HG03460 (cell line): ENCODE measurements around the gene LUZP1.
"Not testable (repeated sequence)": the region's sequence is repeated elsewhere in the genome, so short reads cannot be mapped to it uniquely, and the experiment has no call there.

ENCODE experiments used
- ATAC-seq: cut with Tn5 transposase; IDR thresholded peaks from one replicate; pipeline ENCODE4 v1.9.1; 2021; ENCODE audit not compliant: unreplicated experiment

Gene LUZP1

GRCh38 chr1:23168445-23169194, at the start of gene LUZP1:
LUZP1 (minus strand) TSS chr1:23168856.
- ATAC-seq = peak; percentile 64

GRCh38 chr1:23217421-23218115, 48.9 kb upstream of the LUZP1 start, which contains the start of gene HTR1D:
HTR1D (minus strand) TSS chr1:23217502; CDS start chr1:23194219, 23,283 bp downstream.
- no peak for ATAC-seq

GRCh38 chr1:23216771-23217420, 48.2 kb upstream of the LUZP1 start:
- ATAC-seq = no peak

- ATAC-seq = no peak
Observed at GRCh38 chr1:23215751-23216449, 47.2 kb upstream of the LUZP1 start.

GRCh38 chr1:23215291-23215690, 46.6 kb upstream of the LUZP1 start:
- ATAC-seq = no peak

GRCh38 chr1:23214640-23215039, 46.0 kb upstream of the LUZP1 start:
- no peak for ATAC-seq

GRCh38 chr1:23211955-23212354, 43.3 kb upstream of the LUZP1 start:
- ATAC-seq = no peak

GRCh38 chr1:23210963-23211362, 42.3 kb upstream of the LUZP1 start:
- no peak for ATAC-seq

GRCh38 chr1:23210351-23210785, 41.7 kb upstream of the LUZP1 start:
- no peak for ATAC-seq

- ATAC-seq = no peak
Observed at GRCh38 chr1:23209770-23210169, 41.1 kb upstream of the LUZP1 start.

- no peak for ATAC-seq
Observed at GRCh38 chr1:23208527-23208926, 39.9 kb upstream of the LUZP1 start.

GRCh38 chr1:23207733-23208132, 39.1 kb upstream of the LUZP1 start:
- not testable (repeated sequence) for ATAC-seq

GRCh38 chr1:23202263-23202749, 33.6 kb upstream of the LUZP1 start:
- ATAC-seq = no peak

- no peak for ATAC-seq
Observed at GRCh38 chr1:23200883-23201282, 32.2 kb upstream of the LUZP1 start.

GRCh38 chr1:23198373-23198772, 29.7 kb upstream of the LUZP1 start:
- ATAC-seq = no peak

GRCh38 chr1:23196627-23197328, 28.1 kb upstream of the LUZP1 start:
- ATAC-seq = no peak

- ATAC-seq = no peak
Observed at GRCh38 chr1:23194119-23194984, 25.7 kb upstream of the LUZP1 start.

- ATAC-seq = no peak
Observed at GRCh38 chr1:23193391-23194118, 24.9 kb upstream of the LUZP1 start.

- ATAC-seq = no peak
Observed at GRCh38 chr1:23191199-23191598, 22.5 kb upstream of the LUZP1 start.
